Esophagus muscularis mucosa (tissue), 4 donors: ENCODE measurements around the gene MAP2K5.

Experiments
- EP300 ChIP-seq: sonication (generic); formaldehyde crosslinking; IDR thresholded peaks from one replicate; pipeline ENCODE4 v1.6.1; 2017; ENCODE audit warnings: antibody characterized with exemption
- POLR2A ChIP-seq: fragments of 450-650 bp; IDR thresholded peaks from one replicate; pipeline ENCODE4 v1.6.1; 2017; ENCODE audit warnings: antibody characterized with exemption, moderate library complexity, mild to moderate bottlenecking, low read depth
- POLR2AphosphoS5 ChIP-seq, 2 donors: sonication (generic); formaldehyde crosslinking; IDR thresholded peaks; one replicate each; pipeline ENCODE4 v1.6.1; 2017; ENCODE audit warnings: antibody characterized with exemption in 2 of 2
- TF ChIP-seq, protein P1 (sequence below), 3 experiments: fragments of 200-600 bp in 2 of 3; fragments of 450-650 bp in 1 of 3; sonication (generic) in 2 of 3; IDR thresholded peaks; one replicate each; pipeline ENCODE4 v1.5.1; 2017 to 2019; ENCODE audit warnings: antibody characterized with exemption in 3 of 3, mild to moderate bottlenecking in 2 of 3, moderate library complexity in 1 of 3

GRCh38 chr15:67578020-67578600 lies 35.6 kb downstream of the MAP2K5 start:
- TF ChIP-seq, protein P1, sequence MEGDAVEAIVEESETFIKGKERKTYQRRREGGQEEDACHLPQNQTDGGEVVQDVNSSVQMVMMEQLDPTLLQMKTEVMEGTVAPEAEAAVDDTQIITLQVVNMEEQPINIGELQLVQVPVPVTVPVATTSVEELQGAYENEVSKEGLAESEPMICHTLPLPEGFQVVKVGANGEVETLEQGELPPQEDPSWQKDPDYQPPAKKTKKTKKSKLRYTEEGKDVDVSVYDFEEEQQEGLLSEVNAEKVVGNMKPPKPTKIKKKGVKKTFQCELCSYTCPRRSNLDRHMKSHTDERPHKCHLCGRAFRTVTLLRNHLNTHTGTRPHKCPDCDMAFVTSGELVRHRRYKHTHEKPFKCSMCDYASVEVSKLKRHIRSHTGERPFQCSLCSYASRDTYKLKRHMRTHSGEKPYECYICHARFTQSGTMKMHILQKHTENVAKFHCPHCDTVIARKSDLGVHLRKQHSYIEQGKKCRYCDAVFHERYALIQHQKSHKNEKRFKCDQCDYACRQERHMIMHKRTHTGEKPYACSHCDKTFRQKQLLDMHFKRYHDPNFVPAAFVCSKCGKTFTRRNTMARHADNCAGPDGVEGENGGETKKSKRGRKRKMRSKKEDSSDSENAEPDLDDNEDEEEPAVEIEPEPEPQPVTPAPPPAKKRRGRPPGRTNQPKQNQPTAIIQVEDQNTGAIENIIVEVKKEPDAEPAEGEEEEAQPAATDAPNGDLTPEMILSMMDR (IDR thresholded peaks at IDR 0.05) = no peak
- TF ChIP-seq POLR2AphosphoS5 (IDR thresholded peaks at IDR 0.05) = no peak
- no peak for TF ChIP-seq POLR2A
- TF ChIP-seq EP300 = no peak
